Hematopoietic multipotent progenitor cell treated with erythropoietin and hydrocortisone succinate and interleukin-3 and kit ligand, for 6 days (in vitro differentiated cells): Measurements from ENCODE around the gene FBXO24.
A peak's percentile ranks its signal among the peaks of the same experiment; 100 is the strongest.

Experiments used
- DNase-seq: peaks from one replicate; pipeline ENCODE4 v3.0.0-alpha.2; 2015

The FBXO24 gene

GRCh38 chr7:100575206-100575631, 10.9 kb upstream of the FBXO24 start:
- DNase-seq = no peak

- no peak for DNase-seq
These were observed 10.3 kb upstream of the FBXO24 start for GRCh38 chr7:100575746-100576383.

GRCh38 chr7:100576384-100576993, 9.6 kb upstream of the FBXO24 start:
- DNase-seq = no peak

- no peak for DNase-seq
These were observed 9.0 kb upstream of the FBXO24 start for GRCh38 chr7:100577103-100577502.

- DNase-seq = no peak
These were observed 8.6 kb upstream of the FBXO24 start for GRCh38 chr7:100577507-100577906.

GRCh38 chr7:100578246-100579183, 7.6 kb upstream of the FBXO24 start:
- DNase-seq = no peak

GRCh38 chr7:100580466-100581283, 5.5 kb upstream of the FBXO24 start:
- DNase-seq = no peak

GRCh38 chr7:100582041-100582579, 4.0 kb upstream of the FBXO24 start:
- no peak for DNase-seq

GRCh38 chr7:100582650-100583049, 3.5 kb upstream of the FBXO24 start:
- DNase-seq = no peak

- peak; percentile 89 for DNase-seq
These were observed 2.7 kb upstream of the FBXO24 start for GRCh38 chr7:100583132-100584053.

- peak; percentile 39 for DNase-seq
These were observed 2.0 kb upstream of the FBXO24 start for GRCh38 chr7:100584054-100584682.

- DNase-seq = no peak
These were observed 1.2 kb upstream of the FBXO24 start for GRCh38 chr7:100584683-100585510.

GRCh38 chr7:100585511-100586265, 440 bp upstream of the FBXO24 start, which contains the start of gene LRCH4:
TSS of gene LRCH4 (minus strand) at chr7:100586129. CDS start at chr7:100586100, 29 bp downstream.
- DNase-seq = peak; percentile 60

GRCh38 chr7:100588438-100588837, 2.3 kb downstream of the FBXO24 start:
- peak; percentile 74 for DNase-seq

- no peak for DNase-seq
These were observed 3.3 kb downstream of the FBXO24 start for GRCh38 chr7:100589341-100589947.

GRCh38 chr7:100590077-100590737, 4.1 kb downstream of the FBXO24 start:
- no peak for DNase-seq

GRCh38 chr7:100591596-100591995, 5.5 kb downstream of the FBXO24 start:
- no peak for DNase-seq

GRCh38 chr7:100595188-100595587, 9.1 kb downstream of the FBXO24 start:
- DNase-seq = no peak
